H1 (cell line): ENCODE data around the gene RIPOR1.

ENCODE experiments used
- CREB1 ChIP-seq: IDR thresholded peaks from 2 replicates; pipeline ENCODE4 v1.6.1; 2012; ENCODE audit warnings: inconsistent platforms
- POLR2A ChIP-seq, 2 experiments: IDR thresholded peaks; 1 replicate in 1 of 2; 2 replicates in 1 of 2; pipeline ENCODE4 v1.6.1; 2011; ENCODE audit warnings: low read depth in 2 of 2, low read length in 2 of 2, mild to moderate bottlenecking in 2 of 2; ENCODE audit errors: control extremely low read depth in 1 of 2

- TF ChIP-seq CREB1, result no peak
- TF ChIP-seq POLR2A (IDR thresholded peaks at IDR 0.05; ENCODE audit: control extremely low read depth in 1 of 2, low read depth in 2 of 2, low read length in 2 of 2), result no peak
Observed at GRCh38 chr16:67531247-67531646, 2.6 kb downstream of the RIPOR1 start.
